Liver (tissue), 9 donors: Measurements from ENCODE around the gene NR6A1. TPM values are rescaled to one million over a fixed set of nuclear protein-coding genes. Genes with fewer than 3 reads are reported as not detected.

Experiments used
- DNase-seq: peaks from one replicate; pipeline ENCODE4 v3.0.0-alpha.2; 2017; ENCODE audit warnings: low spot score
- H3K27ac ChIP-seq, 2 donors: one replicate each; pipeline ENCODE4 v1.7.0; 2013; ENCODE audit warnings: inconsistent platforms in 2 of 2, low read length in 2 of 2, control low read depth in 1 of 2, low read depth in 1 of 2, mild to moderate bottlenecking in 1 of 2
- H3K27me3 ChIP-seq, 4 donors: one replicate each; pipeline versions ENCODE4 v1.6.1 to v1.7.0; 2013; ENCODE audit warnings: low read length in 3 of 4, inconsistent platforms in 1 of 4, mild to moderate bottlenecking in 1 of 4, moderate library complexity in 1 of 4; ENCODE audit not compliant: control insufficient read depth in 4 of 4, insufficient read depth in 4 of 4
- H3K36me3 ChIP-seq, 4 donors: one replicate each; pipeline versions ENCODE4 v1.6.1 to v1.7.0; 2013; ENCODE audit warnings: low read length in 3 of 4, mild to moderate bottlenecking in 3 of 4, low read depth in 1 of 4, moderate library complexity in 1 of 4; ENCODE audit not compliant: control insufficient read depth in 4 of 4, insufficient read depth in 3 of 4
- H3K4me1 ChIP-seq, 4 donors: one replicate each; pipeline versions ENCODE4 v1.6.1 to v1.7.0; 2013; ENCODE audit warnings: low read length in 3 of 4, mild to moderate bottlenecking in 3 of 4, moderate library complexity in 1 of 4; ENCODE audit not compliant: control insufficient read depth in 4 of 4, insufficient read depth in 4 of 4
- H3K4me3 ChIP-seq, 3 donors: one replicate each; pipeline versions ENCODE4 v1.6.1 to v1.7.0; 2013; ENCODE audit warnings: low read length in 3 of 3, control low read depth in 1 of 3, low read depth in 1 of 3, mild to moderate bottlenecking in 1 of 3
- H3K9ac ChIP-seq, 2 donors: one replicate each; pipeline ENCODE4 v1.7.0; 2013; ENCODE audit warnings: low read length in 2 of 2, mild to moderate bottlenecking in 2 of 2, moderate library complexity in 2 of 2, control low read depth in 1 of 2, low read depth in 1 of 2
- H3K9me3 ChIP-seq, 4 donors: one replicate each; pipeline versions ENCODE4 v1.6.1 to v1.7.0; 2013; ENCODE audit warnings: low read length in 3 of 4; ENCODE audit not compliant: control insufficient read depth in 4 of 4
- EGR1 ChIP-seq, 2 donors: IDR thresholded peaks; 2 replicates each; pipeline ENCODE4 v1.6.1; 2016 to 2018; ENCODE audit warnings: antibody characterized with exemption in 2 of 2, low read depth in 2 of 2
- FOXA1 ChIP-seq: IDR thresholded peaks from 2 replicates; pipeline ENCODE4 v1.6.1; 2016; ENCODE audit warnings: antibody characterized with exemption
- FOXA2 ChIP-seq: IDR thresholded peaks from 2 replicates; pipeline ENCODE4 v1.6.1; 2016; ENCODE audit warnings: antibody characterized with exemption
- GABPA ChIP-seq, 2 donors: IDR thresholded peaks in 1 of 2; conservative IDR thresholded peaks in 1 of 2; 2 replicates each; pipeline ENCODE4 v1.6.1; 2016; ENCODE audit warnings: antibody characterized with exemption in 2 of 2, mild to moderate bottlenecking in 1 of 2, moderate library complexity in 1 of 2
- HNF4A ChIP-seq, 2 donors: conservative IDR thresholded peaks; 2 replicates each; pipeline ENCODE4 v1.6.1; 2016; ENCODE audit warnings: antibody characterized with exemption in 2 of 2, mild to moderate bottlenecking in 2 of 2
- HNF4G ChIP-seq: IDR thresholded peaks from 2 replicates; pipeline ENCODE4 v1.6.1; 2016; ENCODE audit warnings: antibody characterized with exemption
- JUND ChIP-seq, 2 donors: IDR thresholded peaks; 2 replicates each; pipeline ENCODE4 v1.6.1; 2016; ENCODE audit warnings: antibody characterized with exemption in 2 of 2
- NR2F2 ChIP-seq: IDR thresholded peaks from 2 replicates; pipeline ENCODE4 v1.6.1; 2016; ENCODE audit warnings: antibody characterized with exemption
- RAD21 ChIP-seq, 2 donors: IDR thresholded peaks; 2 replicates each; pipeline ENCODE4 v1.6.1; 2016; ENCODE audit warnings: antibody characterized with exemption in 2 of 2, mild to moderate bottlenecking in 2 of 2
- RXRA ChIP-seq, 2 donors: IDR thresholded peaks; 2 replicates each; pipeline ENCODE4 v1.6.1; 2017 to 2018; ENCODE audit warnings: antibody characterized with exemption in 2 of 2, mild to moderate bottlenecking in 1 of 2
- SP1 ChIP-seq: IDR thresholded peaks from 2 replicates; pipeline ENCODE4 v1.6.1; 2018; ENCODE audit warnings: antibody characterized with exemption, mild to moderate bottlenecking
- TAF1 ChIP-seq: conservative IDR thresholded peaks from 2 replicates; pipeline ENCODE4 v1.6.1; 2016; ENCODE audit warnings: antibody characterized with exemption, mild to moderate bottlenecking
- YY1 ChIP-seq: IDR thresholded peaks from 2 replicates; pipeline ENCODE4 v1.6.1; 2016; ENCODE audit warnings: antibody characterized with exemption, mild to moderate bottlenecking
- WGBS: extraction: QIAGEN DNeasy Blood & Tissue Kit; methylation state at CpG from one replicate; pipeline ENCODE4 v1.1.7; 2013; 5-methylcytosine and 5-hydroxymethylcytosine counted together
- polyA plus RNA-seq, 2 donors: library from polyadenylated mRNA; stranded (reverse) in 1 of 2; unstranded in 1 of 2; fragments of 200-250 nt in 1 of 2; fragments of >200 nt in 1 of 2; fragmentation: Nextera tagmentation in 1 of 2; extraction: Ambion mirVana in 1 of 2; gene quantifications; one replicate each; pipeline versions ENCODE4 v1.2.1 to v1.2.3, GENCODE V29; 2013 to 2015
- total RNA-seq, 2 donors: library from RNA; depleted of rRNA; stranded (reverse); fragments of >200 nt; gene quantifications; one replicate each; pipeline ENCODE4 v1.2.3, GENCODE V29; 2014
- TF ChIP-seq, protein P1 (sequence below): IDR thresholded peaks from 2 replicates; pipeline ENCODE4 v1.6.1; 2016; ENCODE audit warnings: antibody characterized with exemption
- TF ChIP-seq, protein P2 (sequence below): IDR thresholded peaks from 2 replicates; pipeline ENCODE4 v1.6.1; 2016; ENCODE audit warnings: antibody characterized with exemption
- TF ChIP-seq, protein P3 (sequence below): IDR thresholded peaks from 2 replicates; pipeline ENCODE4 v1.6.1; 2016; ENCODE audit warnings: antibody characterized with exemption, mild to moderate bottlenecking
- TF ChIP-seq, protein P4 (sequence below): fragments of 150-350 bp; IDR thresholded peaks from 2 replicates; pipeline ENCODE4 v1.5.1; 2017; ENCODE audit warnings: improper control_type of control experiment, low read depth, low read length; ENCODE audit not compliant: missing input control
- TF ChIP-seq, protein P5 (sequence below): IDR thresholded peaks from 2 replicates; pipeline ENCODE4 v1.6.1; 2016; ENCODE audit warnings: antibody characterized with exemption
- donor health status: healthy.
- donor health status: healthy.
- donor health status: healthy.
- donor health status: healthy.
- donor health status: healthy.

NR6A1 gene
- total and polyA plus RNA-seq, 4 donors, result 0.72 to 6.1 (median 2.1) TPM

DNA sequence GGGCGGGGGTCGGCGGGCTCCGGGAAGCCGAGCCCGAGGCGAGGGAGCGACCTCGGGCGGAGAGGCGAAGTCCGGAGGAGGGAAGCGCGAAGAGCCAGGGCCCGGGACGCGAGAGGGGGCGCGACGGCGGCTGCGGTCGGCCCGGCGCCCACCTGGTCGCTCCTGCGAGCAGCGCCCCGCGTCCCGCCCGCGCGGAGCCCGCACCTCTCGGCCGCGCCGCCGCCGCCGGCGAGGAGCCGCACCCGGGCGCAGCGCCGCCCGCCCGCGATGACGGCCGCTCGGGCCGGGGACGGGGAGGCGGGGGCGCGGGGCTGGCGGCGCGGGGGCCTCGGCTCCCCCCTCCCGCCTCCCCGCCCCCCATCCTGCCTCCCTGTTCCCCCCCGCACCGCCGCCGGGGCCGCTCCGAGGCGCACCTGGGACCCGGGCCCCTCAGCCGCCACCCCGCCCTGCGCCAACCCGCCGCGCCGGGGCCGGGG is 266.5 kb downstream of the NR6A1 start:
- Histone ChIP-seq H3K27me3 (peaks cover 0 to 16% (median 8%) of the 10 kb centered on the region in 4 donors), H3K36me3 (no peaks in the 10 kb centered on the region), H3K9me3 (no peaks in the 10 kb centered on the region), H3K4me1 (peaks cover 3 to 12% (median 9%) of the 10 kb centered on the region in 4 donors), H3K27ac (no peak overlapping the region), H3K4me3 (peak overlapping the region in 1 of 3 donors; percentile 39), H3K9ac (no peak overlapping the region)
- TF ChIP-seq RXRA (IDR thresholded peaks at IDR 0.05), result no peak
- TF ChIP-seq NR2F2, result no peak
- TF ChIP-seq EGR1 (IDR thresholded peaks at IDR 0.05; ENCODE audit: low read depth in 2 of 2), result no peak
- TF ChIP-seq RAD21 (IDR thresholded peaks at IDR 0.05), result no peak
- TF ChIP-seq, protein P1, sequence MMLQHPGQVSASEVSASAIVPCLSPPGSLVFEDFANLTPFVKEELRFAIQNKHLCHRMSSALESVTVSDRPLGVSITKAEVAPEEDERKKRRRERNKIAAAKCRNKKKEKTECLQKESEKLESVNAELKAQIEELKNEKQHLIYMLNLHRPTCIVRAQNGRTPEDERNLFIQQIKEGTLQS, result no peak
- TF ChIP-seq, protein P2, sequence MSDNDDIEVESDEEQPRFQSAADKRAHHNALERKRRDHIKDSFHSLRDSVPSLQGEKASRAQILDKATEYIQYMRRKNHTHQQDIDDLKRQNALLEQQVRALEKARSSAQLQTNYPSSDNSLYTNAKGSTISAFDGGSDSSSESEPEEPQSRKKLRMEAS, result no peak
- TF ChIP-seq, protein P3, sequence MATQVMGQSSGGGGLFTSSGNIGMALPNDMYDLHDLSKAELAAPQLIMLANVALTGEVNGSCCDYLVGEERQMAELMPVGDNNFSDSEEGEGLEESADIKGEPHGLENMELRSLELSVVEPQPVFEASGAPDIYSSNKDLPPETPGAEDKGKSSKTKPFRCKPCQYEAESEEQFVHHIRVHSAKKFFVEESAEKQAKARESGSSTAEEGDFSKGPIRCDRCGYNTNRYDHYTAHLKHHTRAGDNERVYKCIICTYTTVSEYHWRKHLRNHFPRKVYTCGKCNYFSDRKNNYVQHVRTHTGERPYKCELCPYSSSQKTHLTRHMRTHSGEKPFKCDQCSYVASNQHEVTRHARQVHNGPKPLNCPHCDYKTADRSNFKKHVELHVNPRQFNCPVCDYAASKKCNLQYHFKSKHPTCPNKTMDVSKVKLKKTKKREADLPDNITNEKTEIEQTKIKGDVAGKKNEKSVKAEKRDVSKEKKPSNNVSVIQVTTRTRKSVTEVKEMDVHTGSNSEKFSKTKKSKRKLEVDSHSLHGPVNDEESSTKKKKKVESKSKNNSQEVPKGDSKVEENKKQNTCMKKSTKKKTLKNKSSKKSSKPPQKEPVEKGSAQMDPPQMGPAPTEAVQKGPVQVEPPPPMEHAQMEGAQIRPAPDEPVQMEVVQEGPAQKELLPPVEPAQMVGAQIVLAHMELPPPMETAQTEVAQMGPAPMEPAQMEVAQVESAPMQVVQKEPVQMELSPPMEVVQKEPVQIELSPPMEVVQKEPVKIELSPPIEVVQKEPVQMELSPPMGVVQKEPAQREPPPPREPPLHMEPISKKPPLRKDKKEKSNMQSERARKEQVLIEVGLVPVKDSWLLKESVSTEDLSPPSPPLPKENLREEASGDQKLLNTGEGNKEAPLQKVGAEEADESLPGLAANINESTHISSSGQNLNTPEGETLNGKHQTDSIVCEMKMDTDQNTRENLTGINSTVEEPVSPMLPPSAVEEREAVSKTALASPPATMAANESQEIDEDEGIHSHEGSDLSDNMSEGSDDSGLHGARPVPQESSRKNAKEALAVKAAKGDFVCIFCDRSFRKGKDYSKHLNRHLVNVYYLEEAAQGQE, result no peak
- TF ChIP-seq GABPA (IDR thresholded peaks at IDR 0.05 in 1 of 2, conservative IDR thresholded peaks at IDR 0.05 in 1 of 2), result no peak
- TF ChIP-seq TAF1, result no peak
- TF ChIP-seq, protein P4, sequence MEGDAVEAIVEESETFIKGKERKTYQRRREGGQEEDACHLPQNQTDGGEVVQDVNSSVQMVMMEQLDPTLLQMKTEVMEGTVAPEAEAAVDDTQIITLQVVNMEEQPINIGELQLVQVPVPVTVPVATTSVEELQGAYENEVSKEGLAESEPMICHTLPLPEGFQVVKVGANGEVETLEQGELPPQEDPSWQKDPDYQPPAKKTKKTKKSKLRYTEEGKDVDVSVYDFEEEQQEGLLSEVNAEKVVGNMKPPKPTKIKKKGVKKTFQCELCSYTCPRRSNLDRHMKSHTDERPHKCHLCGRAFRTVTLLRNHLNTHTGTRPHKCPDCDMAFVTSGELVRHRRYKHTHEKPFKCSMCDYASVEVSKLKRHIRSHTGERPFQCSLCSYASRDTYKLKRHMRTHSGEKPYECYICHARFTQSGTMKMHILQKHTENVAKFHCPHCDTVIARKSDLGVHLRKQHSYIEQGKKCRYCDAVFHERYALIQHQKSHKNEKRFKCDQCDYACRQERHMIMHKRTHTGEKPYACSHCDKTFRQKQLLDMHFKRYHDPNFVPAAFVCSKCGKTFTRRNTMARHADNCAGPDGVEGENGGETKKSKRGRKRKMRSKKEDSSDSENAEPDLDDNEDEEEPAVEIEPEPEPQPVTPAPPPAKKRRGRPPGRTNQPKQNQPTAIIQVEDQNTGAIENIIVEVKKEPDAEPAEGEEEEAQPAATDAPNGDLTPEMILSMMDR, result no peak
- no peak for TF ChIP-seq HNF4A (conservative IDR thresholded peaks at IDR 0.05)
- TF ChIP-seq FOXA1, result no peak
- TF ChIP-seq YY1, result no peak
- no peak for TF ChIP-seq FOXA2
- DNase-seq, result no peak
- 2% methylated on average over 80 of the region's 81 CpGs for WGBS

DNA sequence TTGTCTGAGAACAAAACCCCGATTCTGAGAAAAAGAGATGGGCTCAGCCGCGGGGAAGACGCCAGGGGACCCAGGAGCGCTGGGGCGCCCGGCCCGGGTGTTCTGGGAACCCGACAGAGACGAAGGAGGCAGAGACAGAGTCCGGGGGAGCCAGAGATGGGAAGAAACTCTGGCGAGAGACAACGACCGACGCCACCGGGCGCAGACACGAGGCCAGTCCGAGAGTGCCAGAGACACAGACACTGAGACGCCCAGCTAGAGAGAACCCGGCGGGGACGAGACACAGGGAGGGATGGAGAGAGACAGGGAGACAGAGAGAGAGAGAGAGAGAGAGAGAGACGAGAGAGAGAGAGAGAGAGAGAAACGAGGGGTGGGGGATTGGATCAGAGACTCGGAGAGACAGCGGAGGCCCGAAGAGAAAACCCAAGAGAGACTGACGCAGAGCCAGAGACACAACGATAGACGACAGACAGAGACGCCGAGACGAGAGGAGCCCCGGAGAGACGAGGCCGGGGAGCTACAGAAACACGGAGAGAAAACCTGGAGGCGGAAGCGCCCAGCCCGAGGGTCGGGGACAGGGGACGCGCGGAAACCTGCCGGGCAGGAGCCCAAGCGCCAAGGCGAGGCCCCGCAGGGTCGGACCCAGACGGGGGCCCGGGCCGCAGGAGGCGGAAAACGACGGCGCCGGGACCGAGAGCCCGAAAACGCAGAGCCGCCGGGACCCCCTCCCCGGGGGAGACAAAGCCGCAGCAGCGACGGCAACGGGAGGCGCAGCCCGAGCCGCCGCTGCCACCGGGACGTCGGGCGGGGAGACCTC is 267.2 kb downstream of the NR6A1 start:
- Histone ChIP-seq H3K9ac (no peak overlapping the region), H3K4me1 (peaks cover 3 to 12% (median 9%) of the 10 kb centered on the region in 4 donors), H3K36me3 (no peaks in the 10 kb centered on the region), H3K9me3 (no peaks in the 10 kb centered on the region), H3K27me3 (peaks cover 0 to 16% (median 8%) of the 10 kb centered on the region in 4 donors), H3K27ac (no peak overlapping the region), H3K4me3 (peak overlapping the region in 1 of 3 donors; percentile 39)
- 5% methylated on average over 76 of the region's 76 CpGs for WGBS
- no peak for DNase-seq
- TF ChIP-seq YY1 (no peak), HNF4A (conservative IDR thresholded peaks at IDR 0.05) (no peak), TAF1 (no peak), GABPA (IDR thresholded peaks at IDR 0.05 in 1 of 2, conservative IDR thresholded peaks at IDR 0.05 in 1 of 2) (no peak), NR2F2 (no peak), JUND (IDR thresholded peaks at IDR 0.05) (no peak), SP1 (no peak), RAD21 (IDR thresholded peaks at IDR 0.05) (no peak), HNF4G (no peak), FOXA2 (no peak), FOXA1 (no peak)
- TF ChIP-seq, protein P5, sequence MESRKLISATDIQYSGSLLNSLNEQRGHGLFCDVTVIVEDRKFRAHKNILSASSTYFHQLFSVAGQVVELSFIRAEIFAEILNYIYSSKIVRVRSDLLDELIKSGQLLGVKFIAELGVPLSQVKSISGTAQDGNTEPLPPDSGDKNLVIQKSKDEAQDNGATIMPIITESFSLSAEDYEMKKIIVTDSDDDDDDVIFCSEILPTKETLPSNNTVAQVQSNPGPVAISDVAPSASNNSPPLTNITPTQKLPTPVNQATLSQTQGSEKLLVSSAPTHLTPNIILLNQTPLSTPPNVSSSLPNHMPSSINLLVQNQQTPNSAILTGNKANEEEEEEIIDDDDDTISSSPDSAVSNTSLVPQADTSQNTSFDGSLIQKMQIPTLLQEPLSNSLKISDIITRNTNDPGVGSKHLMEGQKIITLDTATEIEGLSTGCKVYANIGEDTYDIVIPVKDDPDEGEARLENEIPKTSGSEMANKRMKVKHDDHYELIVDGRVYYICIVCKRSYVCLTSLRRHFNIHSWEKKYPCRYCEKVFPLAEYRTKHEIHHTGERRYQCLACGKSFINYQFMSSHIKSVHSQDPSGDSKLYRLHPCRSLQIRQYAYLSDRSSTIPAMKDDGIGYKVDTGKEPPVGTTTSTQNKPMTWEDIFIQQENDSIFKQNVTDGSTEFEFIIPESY, result no peak
- TF ChIP-seq, protein P3, result no peak
- TF ChIP-seq, protein P1, result no peak
